Transverse colon (tissue), 4 donors: ENCODE results near the gene PPP1R13B.

ENCODE experiments used
- CTCF ChIP-seq, 5 experiments: fragments of 200-600 bp in 3 of 5; fragments of 450-650 bp in 2 of 5; sonication (generic) in 3 of 5; IDR thresholded peaks; 1 replicate in 2 of 5; 2 replicates in 3 of 5; pipeline ENCODE4 v1.5.1; 2016 to 2017; ENCODE audit warnings: antibody characterized with exemption in 5 of 5, inconsistent platforms in 3 of 5, mild to moderate bottlenecking in 2 of 5, moderate library complexity in 1 of 5
- EP300 ChIP-seq: sonication (generic); formaldehyde crosslinking; IDR thresholded peaks from one replicate; pipeline ENCODE4 v1.6.1; 2017; ENCODE audit warnings: antibody characterized with exemption, low read depth
- POLR2A ChIP-seq: fragments of 450-650 bp; IDR thresholded peaks from one replicate; pipeline ENCODE4 v1.6.1; 2016; ENCODE audit warnings: antibody characterized with exemption, mild to moderate bottlenecking, moderate library complexity
- POLR2AphosphoS5 ChIP-seq, 3 donors: sonication (generic); formaldehyde crosslinking; IDR thresholded peaks; one replicate each; pipeline ENCODE4 v1.6.1; 2016; ENCODE audit warnings: antibody characterized with exemption in 3 of 3

- TF ChIP-seq CTCF (IDR thresholded peaks at IDR 0.05) (no peak), POLR2A (no peak), EP300 (no peak), POLR2AphosphoS5 (IDR thresholded peaks at IDR 0.05) (no peak)
Observed at GRCh38 chr14:103738166-103738565, 109.2 kb downstream of the PPP1R13B start.
